ENCODE data around the gene CSTPP1.

DNA sequence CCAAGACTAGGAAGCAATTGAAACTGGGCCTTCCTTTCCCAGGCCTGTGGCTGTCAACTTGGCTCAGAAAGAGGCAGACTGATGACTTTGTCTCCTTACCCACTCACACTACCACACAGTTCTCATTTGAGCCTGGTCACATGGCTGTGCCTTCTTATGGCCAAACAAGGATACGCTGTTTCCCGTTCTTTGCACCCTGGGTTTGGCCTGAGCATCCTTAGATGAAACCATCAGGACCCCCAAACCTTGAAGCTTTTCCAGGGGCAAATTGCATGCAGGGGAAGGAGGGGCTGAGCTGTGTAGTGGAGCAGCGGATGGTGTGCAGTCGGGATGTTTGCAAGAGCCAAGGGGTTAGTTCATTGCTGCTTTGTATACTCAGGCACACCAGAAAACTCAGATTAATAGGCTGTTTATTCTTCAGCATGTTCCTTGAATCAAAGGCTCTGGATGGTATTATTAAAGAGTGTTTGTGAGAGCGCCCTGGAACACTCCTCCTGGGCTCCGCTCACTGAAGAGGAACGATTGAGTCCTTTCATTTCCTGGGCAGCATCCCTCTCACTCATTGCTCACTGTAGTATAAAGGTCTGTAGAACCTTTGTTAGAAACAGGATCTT lies 170.3 kb downstream of the CSTPP1 start:
- TF ChIP-seq, protein P1, sequence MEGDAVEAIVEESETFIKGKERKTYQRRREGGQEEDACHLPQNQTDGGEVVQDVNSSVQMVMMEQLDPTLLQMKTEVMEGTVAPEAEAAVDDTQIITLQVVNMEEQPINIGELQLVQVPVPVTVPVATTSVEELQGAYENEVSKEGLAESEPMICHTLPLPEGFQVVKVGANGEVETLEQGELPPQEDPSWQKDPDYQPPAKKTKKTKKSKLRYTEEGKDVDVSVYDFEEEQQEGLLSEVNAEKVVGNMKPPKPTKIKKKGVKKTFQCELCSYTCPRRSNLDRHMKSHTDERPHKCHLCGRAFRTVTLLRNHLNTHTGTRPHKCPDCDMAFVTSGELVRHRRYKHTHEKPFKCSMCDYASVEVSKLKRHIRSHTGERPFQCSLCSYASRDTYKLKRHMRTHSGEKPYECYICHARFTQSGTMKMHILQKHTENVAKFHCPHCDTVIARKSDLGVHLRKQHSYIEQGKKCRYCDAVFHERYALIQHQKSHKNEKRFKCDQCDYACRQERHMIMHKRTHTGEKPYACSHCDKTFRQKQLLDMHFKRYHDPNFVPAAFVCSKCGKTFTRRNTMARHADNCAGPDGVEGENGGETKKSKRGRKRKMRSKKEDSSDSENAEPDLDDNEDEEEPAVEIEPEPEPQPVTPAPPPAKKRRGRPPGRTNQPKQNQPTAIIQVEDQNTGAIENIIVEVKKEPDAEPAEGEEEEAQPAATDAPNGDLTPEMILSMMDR (IDR thresholded peaks at IDR 0.05): no peak
- no peak for TF ChIP-seq POLR2A (IDR thresholded peaks at IDR 0.05)

Data from right lobe of liver (tissue), 4 donors.